ENCODE measurements around the gene NALCN.

DNA sequence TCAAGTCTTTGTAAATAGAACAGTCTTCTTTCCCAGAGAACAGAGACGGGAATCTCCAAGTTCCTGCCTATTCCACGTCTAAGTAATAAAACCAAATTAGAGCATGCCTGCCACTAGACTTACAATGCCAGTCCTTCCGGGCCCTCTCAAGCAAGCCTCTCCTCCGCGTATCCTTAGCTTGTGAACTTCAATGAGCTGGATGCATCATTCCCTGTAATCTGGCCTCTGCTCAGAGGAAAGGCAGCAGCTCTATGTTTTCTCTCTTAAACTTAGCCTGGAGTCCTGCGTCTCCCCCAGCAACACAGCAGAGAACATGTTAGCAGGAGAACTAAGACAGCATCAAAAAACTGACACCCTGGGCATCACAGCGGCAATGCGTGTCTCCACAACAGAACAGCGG lies 8.2 kb downstream of the NALCN start:
- TF ChIP-seq, protein P1, sequence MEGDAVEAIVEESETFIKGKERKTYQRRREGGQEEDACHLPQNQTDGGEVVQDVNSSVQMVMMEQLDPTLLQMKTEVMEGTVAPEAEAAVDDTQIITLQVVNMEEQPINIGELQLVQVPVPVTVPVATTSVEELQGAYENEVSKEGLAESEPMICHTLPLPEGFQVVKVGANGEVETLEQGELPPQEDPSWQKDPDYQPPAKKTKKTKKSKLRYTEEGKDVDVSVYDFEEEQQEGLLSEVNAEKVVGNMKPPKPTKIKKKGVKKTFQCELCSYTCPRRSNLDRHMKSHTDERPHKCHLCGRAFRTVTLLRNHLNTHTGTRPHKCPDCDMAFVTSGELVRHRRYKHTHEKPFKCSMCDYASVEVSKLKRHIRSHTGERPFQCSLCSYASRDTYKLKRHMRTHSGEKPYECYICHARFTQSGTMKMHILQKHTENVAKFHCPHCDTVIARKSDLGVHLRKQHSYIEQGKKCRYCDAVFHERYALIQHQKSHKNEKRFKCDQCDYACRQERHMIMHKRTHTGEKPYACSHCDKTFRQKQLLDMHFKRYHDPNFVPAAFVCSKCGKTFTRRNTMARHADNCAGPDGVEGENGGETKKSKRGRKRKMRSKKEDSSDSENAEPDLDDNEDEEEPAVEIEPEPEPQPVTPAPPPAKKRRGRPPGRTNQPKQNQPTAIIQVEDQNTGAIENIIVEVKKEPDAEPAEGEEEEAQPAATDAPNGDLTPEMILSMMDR (IDR thresholded peaks at IDR 0.05) = no peak
- TF ChIP-seq POLR2A (IDR thresholded peaks at IDR 0.05) = no peak

Measured in right lobe of liver (tissue), 4 donors.